Measurements from ENCODE around the gene PDHA2. TPM values are rescaled to one million over a fixed set of nuclear protein-coding genes. Genes with fewer than 3 reads are reported as not detected.

PDHA2 gene

DNA sequence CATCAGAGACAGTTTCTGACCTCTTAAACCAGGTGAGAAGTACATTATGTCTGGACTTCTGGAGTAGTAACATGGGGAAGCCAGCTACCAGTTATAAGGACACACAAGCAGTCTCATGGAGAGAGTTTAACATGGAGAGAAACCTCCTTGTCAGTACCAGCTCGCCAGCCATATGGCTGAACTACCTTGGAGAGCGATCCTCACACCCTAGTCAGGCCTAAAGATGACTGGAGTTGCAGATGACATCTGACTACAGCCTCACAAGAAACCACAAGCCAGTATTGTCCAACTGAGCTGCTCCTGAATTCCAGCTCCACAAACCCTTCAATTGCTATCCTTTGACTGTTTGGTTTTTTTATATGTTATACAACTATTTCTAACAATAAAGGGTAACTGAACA, 49.8 kb downstream of the PDHA2 start:
- no peak overlapping the region for H3K4me3 ChIP-seq (ENCODE audit: low read length)
- no peaks in the 10 kb centered on the region for H3K27me3 ChIP-seq (ENCODE audit: insufficient read depth, low read length, poor library complexity)
- whole genome bisulfite sequencing (ENCODE audit: extremely low coverage, insufficient coverage, low lambda C conversion rate): no CpG with 5 or more reads among the region's 2 CpGs
- H3K56ac ChIP-seq (ENCODE audit: low read length): no peak overlapping the region
- no peaks in the 10 kb centered on the region for H3K79me1 ChIP-seq (ENCODE audit: low read length)
- no peak overlapping the region for H3K18ac ChIP-seq (ENCODE audit: low read length)
- no peak overlapping the region for H3K27ac ChIP-seq (ENCODE audit: low read depth, low read length)
- no peak overlapping the region for H3K9ac ChIP-seq (ENCODE audit: low read length)
- H2BK15ac ChIP-seq (replicated peaks; ENCODE audit: low read depth): no peak overlapping the region
- H4K5ac ChIP-seq (ENCODE audit: low read length): no peak overlapping the region
- H3K4ac ChIP-seq (ENCODE audit: low read depth, low read length): no peak overlapping the region
- H2BK120ac ChIP-seq (ENCODE audit: low read depth, low read length): no peak overlapping the region
- no peak overlapping the region for H3K4me2 ChIP-seq (ENCODE audit: low read length)
- H2BK5ac ChIP-seq (ENCODE audit: low read length): no peak overlapping the region
- H4K8ac ChIP-seq (ENCODE audit: low read depth, low read length): no peak overlapping the region
- H3K36me3 ChIP-seq (ENCODE audit: control insufficient read depth, insufficient read depth, low read length): no peaks in the 10 kb centered on the region
- H3K4me1 ChIP-seq (ENCODE audit: control insufficient read depth, low read depth, low read length): no peaks in the 10 kb centered on the region
- DNase-seq: peak; percentile 50
- H2AK5ac ChIP-seq (ENCODE audit: low read length): no peak overlapping the region
- no peaks in the 10 kb centered on the region for H3K79me2 ChIP-seq (ENCODE audit: control insufficient read depth, insufficient read depth, low read length)
- H3K23ac ChIP-seq (ENCODE audit: low read length): no peak overlapping the region

Small RNAs within 50 kb of the gene (small RNA-seq; reads per million reads assigned to genes)
- not detected for gene RNU6-1059P (ENCODE audit: insufficient read depth)
